Thyroid gland (tissue), 4 donors: ENCODE results near the gene STAT6.

ENCODE experiments used
- POLR2A ChIP-seq, 2 donors: fragments of 450-650 bp; IDR thresholded peaks; one replicate each; pipeline ENCODE4 v1.6.1; 2017; ENCODE audit warnings: antibody characterized with exemption in 2 of 2, mild to moderate bottlenecking in 2 of 2, moderate library complexity in 1 of 2
- TF ChIP-seq, protein P1 (sequence below), 6 experiments: fragments of 200-600 bp in 3 of 6; fragments of 450-650 bp in 3 of 6; sonication (generic) in 3 of 6; IDR thresholded peaks; one replicate each; pipeline ENCODE4 v1.5.1; 2016 to 2019; ENCODE audit warnings: antibody characterized with exemption in 6 of 6, mild to moderate bottlenecking in 2 of 6, inconsistent platforms in 1 of 6, moderate library complexity in 1 of 6

DNA sequence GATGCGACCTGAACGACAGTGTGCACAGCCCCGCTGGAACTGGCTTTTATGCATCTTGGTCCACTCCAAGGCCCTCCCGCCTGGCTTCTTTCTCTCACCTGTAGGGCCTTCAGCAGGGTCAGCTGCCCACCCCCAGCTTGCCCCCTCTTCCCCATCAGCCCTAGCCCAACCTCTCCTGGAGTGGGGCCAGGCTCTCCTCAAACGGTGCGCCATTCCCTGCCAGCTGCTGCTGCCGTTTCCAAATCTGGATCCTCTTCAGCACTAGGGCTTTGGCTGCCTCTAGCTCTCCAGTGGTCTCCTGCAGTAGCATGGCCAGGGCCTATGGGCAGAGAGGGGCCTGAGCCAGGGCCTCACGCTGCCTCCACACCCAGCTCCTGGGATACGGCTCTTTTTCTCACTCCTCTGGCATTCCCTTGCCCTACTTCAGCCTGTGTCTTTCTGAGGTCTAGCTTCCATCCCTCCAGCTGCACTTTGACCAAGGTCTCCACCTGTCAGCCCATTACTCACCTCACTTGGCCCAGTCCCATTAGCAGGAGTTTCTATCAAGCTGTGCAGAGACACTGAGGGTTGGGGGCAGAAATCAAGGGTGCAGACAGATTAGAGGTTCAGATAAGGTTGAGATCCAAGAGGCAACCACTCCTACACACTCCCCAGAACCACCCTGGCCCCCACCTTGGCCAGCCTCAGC, 5.0 kb downstream of the STAT6 start:
- TF ChIP-seq, protein P1, sequence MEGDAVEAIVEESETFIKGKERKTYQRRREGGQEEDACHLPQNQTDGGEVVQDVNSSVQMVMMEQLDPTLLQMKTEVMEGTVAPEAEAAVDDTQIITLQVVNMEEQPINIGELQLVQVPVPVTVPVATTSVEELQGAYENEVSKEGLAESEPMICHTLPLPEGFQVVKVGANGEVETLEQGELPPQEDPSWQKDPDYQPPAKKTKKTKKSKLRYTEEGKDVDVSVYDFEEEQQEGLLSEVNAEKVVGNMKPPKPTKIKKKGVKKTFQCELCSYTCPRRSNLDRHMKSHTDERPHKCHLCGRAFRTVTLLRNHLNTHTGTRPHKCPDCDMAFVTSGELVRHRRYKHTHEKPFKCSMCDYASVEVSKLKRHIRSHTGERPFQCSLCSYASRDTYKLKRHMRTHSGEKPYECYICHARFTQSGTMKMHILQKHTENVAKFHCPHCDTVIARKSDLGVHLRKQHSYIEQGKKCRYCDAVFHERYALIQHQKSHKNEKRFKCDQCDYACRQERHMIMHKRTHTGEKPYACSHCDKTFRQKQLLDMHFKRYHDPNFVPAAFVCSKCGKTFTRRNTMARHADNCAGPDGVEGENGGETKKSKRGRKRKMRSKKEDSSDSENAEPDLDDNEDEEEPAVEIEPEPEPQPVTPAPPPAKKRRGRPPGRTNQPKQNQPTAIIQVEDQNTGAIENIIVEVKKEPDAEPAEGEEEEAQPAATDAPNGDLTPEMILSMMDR (IDR thresholded peaks at IDR 0.05) = no peak
- no peak for TF ChIP-seq POLR2A (IDR thresholded peaks at IDR 0.05)
